SK-N-SH treated with all-trans-retinoic acid at 6 μM for 48 hours (cell line): ENCODE measurements around the gene HRH2.

ENCODE experiments used
- ATAC-seq: fragments of 200-7000 bp; cut with Tn5 transposase; 3 replicates; pipeline ENCODE4 v1.9.1; 2020; ENCODE audit warnings: mild to moderate bottlenecking, moderate library complexity
- ARNTL ChIP-seq: fragments of 450-650 bp; formaldehyde crosslinking; IDR thresholded peaks from 2 replicates; pipeline ENCODE4 v1.5.0; 2020; ENCODE audit warnings: low read depth, mild to moderate bottlenecking, moderate library complexity, borderline replicate concordance
- BACH2 ChIP-seq: fragments of 250-450 bp; sonication (Bioruptor Pico); IDR thresholded peaks from 2 replicates; pipeline ENCODE4 v1.9.0; 2021; ENCODE audit warnings: mild to moderate bottlenecking, borderline replicate concordance
- CREB5 ChIP-seq: fragments of 250-450 bp; sonication (Bioruptor Pico); IDR thresholded peaks from 2 replicates; pipeline ENCODE4 v1.5.1; 2020; ENCODE audit warnings: low read depth, mild to moderate bottlenecking, moderate library complexity
- CSDC2 ChIP-seq: fragments of 250-450 bp; sonication (Bioruptor Pico); IDR thresholded peaks from 2 replicates; pipeline ENCODE4 v1.5.0; 2020; ENCODE audit warnings: mild to moderate bottlenecking, moderate library complexity
- CSRNP3 ChIP-seq: fragments of 250-450 bp; sonication (Bioruptor Pico); IDR thresholded peaks from 2 replicates; pipeline ENCODE4 v1.5.1; 2021; ENCODE audit warnings: mild to moderate bottlenecking, moderate library complexity
- GLIS3 ChIP-seq: fragments of 250-450 bp; sonication (Bioruptor Pico); IDR thresholded peaks from 2 replicates; pipeline ENCODE4 v1.5.0; 2020; ENCODE audit warnings: mild to moderate bottlenecking, moderate library complexity
- ISL1 ChIP-seq: fragments of 250-450 bp; sonication (Bioruptor Pico); IDR thresholded peaks from 2 replicates; pipeline ENCODE4 v2.1.2; 2022; ENCODE audit warnings: mild to moderate bottlenecking, moderate library complexity
- OSR1 ChIP-seq: fragments of 250-450 bp; sonication (Bioruptor Pico); IDR thresholded peaks from 2 replicates; pipeline ENCODE4 v1.8.0; 2022; ENCODE audit warnings: moderate library complexity, mild to moderate bottlenecking, inconsistent platforms
- PATZ1 ChIP-seq: fragments of 250-450 bp; sonication (Bioruptor Pico); IDR thresholded peaks from 2 replicates; pipeline ENCODE4 v1.8.0; 2020; ENCODE audit warnings: mild to moderate bottlenecking, moderate library complexity, borderline replicate concordance
- POU6F1 ChIP-seq: fragments of 250-450 bp; sonication (Bioruptor Pico); IDR thresholded peaks from 2 replicates; pipeline ENCODE4 v1.8.0; 2021; ENCODE audit warnings: low read depth, mild to moderate bottlenecking, moderate library complexity, borderline replicate concordance
- PPARA ChIP-seq: fragments of 250-450 bp; sonication (Bioruptor Pico); IDR thresholded peaks from 2 replicates; pipeline ENCODE4 v1.5.0; 2020; ENCODE audit warnings: mild to moderate bottlenecking, borderline replicate concordance
- RARB ChIP-seq: fragments of 250-450 bp; sonication (Bioruptor Pico); IDR thresholded peaks from 2 replicates; pipeline ENCODE4 v1.8.0; 2021; ENCODE audit warnings: mild to moderate bottlenecking, moderate library complexity
- TSHZ2 ChIP-seq: fragments of 250-450 bp; sonication (Bioruptor Pico); IDR thresholded peaks from 2 replicates; pipeline ENCODE4 v1.5.0; 2020; ENCODE audit warnings: mild to moderate bottlenecking, moderate library complexity
- ZC3H10 ChIP-seq: fragments of 250-450 bp; sonication (Bioruptor Pico); IDR thresholded peaks from 2 replicates; pipeline ENCODE4 v1.5.1; 2021; ENCODE audit warnings: mild to moderate bottlenecking, moderate library complexity
- ZFP3 ChIP-seq: fragments of 250-450 bp; sonication (Bioruptor Pico); IDR thresholded peaks from 2 replicates; pipeline ENCODE4 v1.5.0; 2020; ENCODE audit warnings: mild to moderate bottlenecking, moderate library complexity
- ZFP30 ChIP-seq: fragments of 450-650 bp; formaldehyde crosslinking; IDR thresholded peaks from 2 replicates; pipeline ENCODE4 v1.5.0; 2022; ENCODE audit warnings: mild to moderate bottlenecking, moderate library complexity
- ZNF565 ChIP-seq: fragments of 450-650 bp; formaldehyde crosslinking; conservative IDR thresholded peaks from 2 replicates; pipeline ENCODE4 v1.5.0; 2020; ENCODE audit warnings: low read depth, mild to moderate bottlenecking, moderate library complexity
- ZNF70 ChIP-seq: fragments of 450-650 bp; formaldehyde crosslinking; IDR thresholded peaks from 2 replicates; pipeline ENCODE4 v1.5.0; 2020; ENCODE audit warnings: mild to moderate bottlenecking, moderate library complexity
- ZNF8 ChIP-seq: fragments of 450-650 bp; formaldehyde crosslinking; IDR thresholded peaks from 2 replicates; pipeline ENCODE4 v1.5.0; 2020; ENCODE audit warnings: mild to moderate bottlenecking, moderate library complexity

HRH2 gene

GRCh38 chr5:175750511-175750931 lies 92.7 kb downstream of the HRH2 start:
- no peak for ATAC-seq
- TF ChIP-seq CSDC2 (CRISPR knock-in tag) = no peak
- no peak for TF ChIP-seq ZNF8 (CRISPR knock-in tag)
- TF ChIP-seq CSRNP3 (CRISPR knock-in tag) = no peak
- no peak for TF ChIP-seq ZFP30 (CRISPR knock-in tag)
- TF ChIP-seq POU6F1 = no peak
- TF ChIP-seq TSHZ2 (CRISPR knock-in tag) = no peak
- no peak for TF ChIP-seq RARB (CRISPR knock-in tag)
- TF ChIP-seq ZFP3 (CRISPR knock-in tag) = no peak
- no peak for TF ChIP-seq PPARA (CRISPR knock-in tag)
- TF ChIP-seq ZNF70 (CRISPR knock-in tag) = no peak
- no peak for TF ChIP-seq ZC3H10 (CRISPR knock-in tag)
- no peak for TF ChIP-seq ISL1 (CRISPR knock-in tag)
- no peak for TF ChIP-seq GLIS3 (CRISPR knock-in tag)
- TF ChIP-seq, all 23 proteins: peak for 0

- no peak for TF ChIP-seq ZFP3 (CRISPR knock-in tag)
These were observed 93.5 kb downstream of the HRH2 start for GRCh38 chr5:175751369-175751768.

GRCh38 chr5:175752826-175753535 lies 95.1 kb downstream of the HRH2 start:
- ATAC-seq = no peak
- TF ChIP-seq OSR1 (no peak), BACH2 (no peak), RARB (CRISPR knock-in tag) (no peak), ZC3H10 (CRISPR knock-in tag) (no peak), ARNTL (CRISPR knock-in tag) (no peak), PATZ1 (CRISPR knock-in tag) (no peak), GLIS3 (CRISPR knock-in tag) (no peak), ZFP3 (CRISPR knock-in tag) (no peak), ZNF565 (CRISPR knock-in tag) (no peak), CREB5 (CRISPR knock-in tag) (no peak), POU6F1 (no peak)

More at GRCh38 chr5:175751369-175751768, 93.5 kb downstream of the HRH2 start:
- no peak for ATAC-seq
